Mesothelial cell of epicardium (in vitro differentiated cells): ENCODE measurements around the gene BSDC1. TPM values are rescaled to one million over a fixed set of nuclear protein-coding genes. Genes with fewer than 3 reads are reported as not detected.

ENCODE experiments used
- DNase-seq, 2 experiments: peaks; one replicate each; pipeline ENCODE4 v3.0.0; 2021; ENCODE audit warnings: low spot score in 2 of 2; ENCODE audit not compliant: unreplicated experiment in 2 of 2
- H3K27ac Mint-ChIP-seq: 2 replicates; pipeline ENCODE4 v1.8.0; 2021; ENCODE audit warnings: mixed read lengths
- H3K27me3 Mint-ChIP-seq: 2 replicates; pipeline ENCODE4 v1.8.0; 2021; ENCODE audit warnings: low read depth, mixed read lengths
- H3K36me3 Mint-ChIP-seq: 2 replicates; pipeline ENCODE4 v1.8.0; 2021; ENCODE audit warnings: mixed read lengths
- H3K4me1 Mint-ChIP-seq: 2 replicates; pipeline ENCODE4 v1.8.0; 2021; ENCODE audit warnings: mixed read lengths
- H3K4me3 Mint-ChIP-seq: 2 replicates; pipeline ENCODE4 v1.8.0; 2021; ENCODE audit warnings: mild to moderate bottlenecking, moderate library complexity, mixed read lengths
- H3K9me3 Mint-ChIP-seq: 2 replicates; pipeline ENCODE4 v1.8.0; 2021; ENCODE audit warnings: mixed read lengths
- total RNA-seq: library from RNA; stranded (reverse); gene quantifications from 3 replicates; pipeline ENCODE4 v1.2.1, GENCODE V29; 2021
- TF ChIP-seq, protein P1 (sequence below): fragments of 200-600 bp; sonication (generic); IDR thresholded peaks from one replicate; pipeline ENCODE4 v1.5.0; 2021; ENCODE audit warnings: antibody characterized with exemption; ENCODE audit not compliant: unreplicated experiment

Gene BSDC1
- total RNA-seq, 1 donor from 2014 or later, result 73.4 TPM

DNA sequence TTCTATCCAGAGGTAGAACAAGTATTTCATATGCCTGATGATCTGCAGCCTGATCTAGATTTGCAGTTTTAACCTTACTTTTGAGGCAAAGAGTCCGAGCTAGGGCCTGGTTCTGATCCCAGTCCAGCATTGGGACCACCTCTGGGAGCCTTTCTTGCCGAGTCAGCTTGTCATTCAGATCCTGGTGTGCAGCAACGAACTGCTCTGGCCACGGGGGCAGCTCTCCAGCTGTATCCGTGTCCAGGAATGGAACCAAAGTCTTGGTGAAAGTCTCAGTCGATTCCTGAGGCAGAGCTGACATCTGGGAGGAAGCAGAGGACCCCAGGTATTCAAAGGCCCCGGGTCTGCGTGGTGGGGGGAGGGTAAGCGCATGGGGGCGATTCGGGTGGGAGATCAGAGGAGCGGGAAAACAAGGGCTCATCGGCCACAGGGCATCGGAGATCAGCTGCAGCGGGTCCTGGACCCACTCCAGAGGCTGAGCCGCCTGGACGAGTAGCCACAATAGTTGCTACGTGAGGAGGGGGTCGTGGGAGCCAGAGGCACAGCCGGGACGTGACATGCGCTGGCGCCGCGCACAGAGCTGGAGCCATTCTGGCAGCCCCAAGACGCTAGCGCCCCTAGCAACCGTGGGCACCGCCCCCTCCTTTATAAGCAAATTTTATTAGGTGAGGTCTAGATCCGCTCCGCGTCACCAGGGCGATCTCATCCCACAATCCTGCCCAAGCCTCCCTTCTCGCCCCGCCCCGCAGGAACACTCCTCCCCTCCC lies 32.4 kb upstream of the BSDC1 start:
- H3K9me3 Mint-ChIP-seq, result no peaks in the 10 kb centered on the region
- no peak overlapping the region for H3K4me3 Mint-ChIP-seq
- no peak overlapping the region for H3K27ac Mint-ChIP-seq
- TF ChIP-seq, protein P1, sequence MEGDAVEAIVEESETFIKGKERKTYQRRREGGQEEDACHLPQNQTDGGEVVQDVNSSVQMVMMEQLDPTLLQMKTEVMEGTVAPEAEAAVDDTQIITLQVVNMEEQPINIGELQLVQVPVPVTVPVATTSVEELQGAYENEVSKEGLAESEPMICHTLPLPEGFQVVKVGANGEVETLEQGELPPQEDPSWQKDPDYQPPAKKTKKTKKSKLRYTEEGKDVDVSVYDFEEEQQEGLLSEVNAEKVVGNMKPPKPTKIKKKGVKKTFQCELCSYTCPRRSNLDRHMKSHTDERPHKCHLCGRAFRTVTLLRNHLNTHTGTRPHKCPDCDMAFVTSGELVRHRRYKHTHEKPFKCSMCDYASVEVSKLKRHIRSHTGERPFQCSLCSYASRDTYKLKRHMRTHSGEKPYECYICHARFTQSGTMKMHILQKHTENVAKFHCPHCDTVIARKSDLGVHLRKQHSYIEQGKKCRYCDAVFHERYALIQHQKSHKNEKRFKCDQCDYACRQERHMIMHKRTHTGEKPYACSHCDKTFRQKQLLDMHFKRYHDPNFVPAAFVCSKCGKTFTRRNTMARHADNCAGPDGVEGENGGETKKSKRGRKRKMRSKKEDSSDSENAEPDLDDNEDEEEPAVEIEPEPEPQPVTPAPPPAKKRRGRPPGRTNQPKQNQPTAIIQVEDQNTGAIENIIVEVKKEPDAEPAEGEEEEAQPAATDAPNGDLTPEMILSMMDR, result no peak
- H3K27me3 Mint-ChIP-seq, result no peaks in the 10 kb centered on the region
- no peak for DNase-seq
- peaks cover 2% of the 10 kb centered on the region for H3K4me1 Mint-ChIP-seq
- no peaks in the 10 kb centered on the region for H3K36me3 Mint-ChIP-seq

DNA sequence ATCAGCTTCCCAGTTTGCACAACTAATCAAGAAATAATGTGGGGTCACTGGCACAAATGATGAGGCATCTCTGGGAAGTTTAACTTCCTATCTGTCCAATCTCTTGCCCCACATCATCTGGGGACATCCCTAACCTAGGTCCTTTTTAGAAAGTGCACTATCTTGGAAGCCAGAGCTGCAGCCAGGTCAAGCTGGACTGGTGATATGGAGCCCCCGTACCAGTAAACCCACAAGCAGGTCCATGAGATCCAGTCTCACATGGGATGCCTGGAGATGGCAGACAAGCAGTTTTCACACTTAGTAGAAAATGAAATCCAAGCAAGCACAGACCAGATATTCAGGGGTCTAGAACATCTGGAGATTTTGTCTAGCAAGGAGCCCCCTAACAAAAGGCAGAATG lies 27.5 kb upstream of the BSDC1 start:
- Mint-ChIP-seq H3K27me3 (no peaks in the 10 kb centered on the region), H3K4me3 (no peak overlapping the region), H3K9me3 (peaks cover 9% of the 10 kb centered on the region), H3K27ac (no peak overlapping the region), H3K36me3 (no peaks in the 10 kb centered on the region), H3K4me1 (no peaks in the 10 kb centered on the region)
- TF ChIP-seq, protein P1, result no peak
- no peak for DNase-seq

DNA sequence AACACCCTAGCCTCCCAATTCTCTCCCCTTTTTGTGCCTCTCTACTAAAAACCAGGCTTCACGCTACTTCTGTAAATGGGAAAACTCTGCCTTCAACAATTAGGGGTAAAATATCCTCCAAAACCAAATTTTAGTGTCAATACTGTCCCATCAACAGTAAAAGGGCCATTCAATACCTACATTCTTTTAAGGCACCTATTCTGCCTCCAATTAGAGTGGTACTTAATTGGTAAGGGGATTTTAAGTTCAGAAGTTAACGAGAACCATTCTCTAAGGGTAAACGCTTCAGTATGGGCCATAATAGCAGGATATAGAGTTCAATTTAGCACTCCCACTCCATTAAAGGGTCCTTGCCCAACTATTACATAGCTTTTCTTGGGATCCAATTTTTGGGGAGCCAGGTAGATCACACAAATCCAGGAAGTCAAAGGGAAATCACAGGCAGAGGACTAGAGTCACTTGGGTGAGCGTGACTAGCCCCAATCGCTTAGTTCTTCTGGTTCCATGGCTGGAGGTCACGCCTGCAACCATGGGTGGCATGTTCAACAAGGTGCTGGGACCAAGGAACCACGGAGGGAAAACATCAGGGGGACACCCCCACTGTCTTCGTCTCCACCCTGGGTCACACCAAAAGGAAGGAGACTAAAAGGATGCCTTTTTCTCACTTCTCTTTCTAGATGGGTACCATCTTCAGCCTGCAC lies 20.1 kb upstream of the BSDC1 start:
- H3K36me3 Mint-ChIP-seq, result peaks cover 8% of the 10 kb centered on the region
- no peak overlapping the region for H3K4me3 Mint-ChIP-seq
- no peaks in the 10 kb centered on the region for H3K27me3 Mint-ChIP-seq
- no peak overlapping the region for H3K27ac Mint-ChIP-seq
- DNase-seq, result no peak
- H3K9me3 Mint-ChIP-seq, result peaks cover 29% of the 10 kb centered on the region
- no peaks in the 10 kb centered on the region for H3K4me1 Mint-ChIP-seq
- TF ChIP-seq, protein P1, result no peak

DNA sequence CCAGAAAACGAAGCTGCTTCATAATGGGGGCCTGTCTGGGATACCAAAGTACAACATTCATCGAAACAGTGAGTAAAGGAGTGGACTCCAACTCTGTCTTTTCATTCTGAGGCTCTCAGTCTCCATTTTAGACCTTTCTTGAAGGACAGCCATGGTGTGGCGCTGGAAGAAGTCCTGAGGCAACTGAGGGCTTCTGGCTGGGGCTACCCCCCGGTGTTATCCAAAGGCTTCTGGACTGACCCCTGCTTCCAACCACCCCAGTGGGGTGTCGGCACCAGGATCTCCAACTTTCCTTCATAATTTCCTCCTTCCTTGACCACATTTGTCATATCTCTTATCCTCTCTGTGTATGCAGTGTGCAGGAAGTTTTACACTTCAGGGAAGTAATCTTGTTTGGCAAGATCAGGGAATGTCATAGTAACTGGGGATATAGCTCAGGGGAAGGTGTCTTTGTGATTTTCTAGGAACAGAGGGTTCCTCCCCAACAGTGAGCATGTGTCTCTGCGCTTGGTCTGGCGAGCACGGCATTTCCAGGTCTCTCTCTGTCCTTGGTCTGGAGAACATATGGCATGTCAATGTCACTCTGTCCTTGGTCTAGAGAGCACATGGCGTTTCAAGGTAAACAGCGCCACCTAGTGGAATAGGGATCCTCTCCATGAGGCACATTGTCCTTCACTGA lies 19.4 kb upstream of the BSDC1 start:
- TF ChIP-seq, protein P1, result peak; percentile 40
- H3K27me3 Mint-ChIP-seq, result no peaks in the 10 kb centered on the region
- no peak overlapping the region for H3K4me3 Mint-ChIP-seq
- peaks cover 29% of the 10 kb centered on the region for H3K9me3 Mint-ChIP-seq
- H3K4me1 Mint-ChIP-seq, result no peaks in the 10 kb centered on the region
- DNase-seq, result no peak
- peaks cover 8% of the 10 kb centered on the region for H3K36me3 Mint-ChIP-seq
- no peak overlapping the region for H3K27ac Mint-ChIP-seq

DNA sequence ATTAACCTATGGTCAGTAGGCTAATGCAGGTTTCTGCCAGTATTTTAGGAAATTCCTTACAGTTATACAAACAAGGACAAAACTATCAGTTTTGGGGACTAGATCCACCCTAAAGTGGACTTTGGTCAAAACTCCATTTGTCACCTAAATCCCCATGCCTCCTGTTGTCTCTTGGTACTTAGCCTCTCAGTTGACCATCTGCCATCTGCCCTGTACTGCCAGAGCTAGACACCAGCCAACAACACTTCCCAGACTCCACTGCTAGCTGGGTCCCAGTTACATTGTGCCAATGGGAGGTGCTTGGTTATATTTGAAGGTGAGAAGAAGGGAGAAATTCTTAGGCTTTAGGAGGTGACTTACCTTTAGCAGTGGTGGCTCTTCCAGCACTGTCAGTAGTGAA lies 17.0 kb upstream of the BSDC1 start:
- no peak for DNase-seq
- H3K4me1 Mint-ChIP-seq, result no peaks in the 10 kb centered on the region
- H3K36me3 Mint-ChIP-seq, result peaks cover 8% of the 10 kb centered on the region
- H3K9me3 Mint-ChIP-seq, result peaks cover 20% of the 10 kb centered on the region
- no peak overlapping the region for H3K27ac Mint-ChIP-seq
- H3K4me3 Mint-ChIP-seq, result no peak overlapping the region
- TF ChIP-seq, protein P1, result no peak
- no peaks in the 10 kb centered on the region for H3K27me3 Mint-ChIP-seq
